ENCODE results near the gene DUSP2.

The DUSP2 gene

DNA sequence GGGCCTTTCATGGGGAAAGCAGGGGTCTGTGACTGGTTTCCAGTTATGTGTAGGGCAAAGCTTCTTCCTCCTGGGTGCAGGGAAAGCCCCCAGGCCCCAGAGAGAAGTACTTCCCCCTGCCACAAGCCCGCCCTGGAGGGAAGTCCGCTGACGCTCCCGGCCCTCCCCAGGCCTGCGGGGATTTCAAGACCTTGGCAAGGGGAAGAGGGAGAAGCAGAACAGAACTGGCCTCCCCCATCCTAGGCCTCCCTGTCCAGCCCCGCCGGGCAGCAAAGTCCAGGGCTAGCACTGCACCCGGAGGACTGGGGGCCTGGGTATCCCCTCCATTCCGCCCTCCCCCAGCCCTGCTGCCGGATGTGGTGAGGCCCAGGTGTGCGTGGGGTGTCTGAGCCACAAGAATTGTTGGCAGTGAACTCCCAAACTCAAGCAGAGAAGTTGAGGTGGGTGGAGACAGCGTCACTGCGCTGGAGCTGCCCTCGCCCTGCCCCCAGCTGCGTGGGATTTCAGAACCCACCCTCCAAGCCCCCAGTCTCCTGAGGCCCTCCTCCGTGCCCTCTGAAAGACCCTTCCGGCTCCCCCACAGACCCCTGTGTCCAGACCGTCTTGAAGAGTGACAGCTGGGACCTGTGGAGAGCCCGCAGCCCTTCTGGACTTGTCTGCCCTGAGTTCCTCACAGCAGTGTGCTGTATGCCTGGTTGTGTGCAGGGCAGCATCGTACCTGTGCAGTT, 1.1 kb upstream of the DUSP2 start:
- peak overlapping the region; percentile 91 for H3K27ac ChIP-seq (ENCODE audit: low read depth, low read length, poor library complexity, severe bottlenecking)
- H3K9me3 ChIP-seq (ENCODE audit: low read length) = no peaks in the 10 kb centered on the region
- no peaks in the 10 kb centered on the region for H3K79me2 ChIP-seq (ENCODE audit: insufficient read depth, low read length)
- no peak for TF ChIP-seq EZH2 (IDR thresholded peaks at IDR 0.05; ENCODE audit: borderline replicate concordance, low read length)
- TF ChIP-seq CTCF (IDR thresholded peaks at IDR 0.05; ENCODE audit: low read length) = no peak
- H3K27me3 ChIP-seq (ENCODE audit: insufficient read depth, low read length) = no peaks in the 10 kb centered on the region
- H3K4me2 ChIP-seq (ENCODE audit: low read length) = peak overlapping the region; percentile 90
- H2AFZ ChIP-seq (ENCODE audit: low read length) = no peak overlapping the region
- peak overlapping the region; percentile 90 for H3K9ac ChIP-seq (ENCODE audit: low read length)
- H4K20me1 ChIP-seq (ENCODE audit: insufficient read depth, low read length) = no peaks in the 10 kb centered on the region
- H3K9me2 ChIP-seq (ENCODE audit: low read depth, low read length) = no peaks in the 10 kb centered on the region
- peaks cover 24% of the 10 kb centered on the region for H3K36me3 ChIP-seq (ENCODE audit: insufficient read depth, low read length)
- peaks cover 66% of the 10 kb centered on the region for H3K4me1 ChIP-seq (ENCODE audit: insufficient read depth, low read length, severe bottlenecking)
- H3K4me3 ChIP-seq (ENCODE audit: low read depth, low read length, poor library complexity, severe bottlenecking) = peak overlapping the region; percentile 92
- no peaks in the 10 kb centered on the region for H3F3A ChIP-seq (ENCODE audit: insufficient read depth, low read length)

GRCh38 chr2:96145848-96146152, 560 bp upstream of the DUSP2 start:
- peak overlapping the region; percentile 90 for H3K9ac ChIP-seq (ENCODE audit: low read length)
- H3K36me3 ChIP-seq (ENCODE audit: insufficient read depth, low read length) = peaks cover 28% of the 10 kb centered on the region
- peak overlapping the region; percentile 91 for H3K27ac ChIP-seq (ENCODE audit: low read depth, low read length, poor library complexity, severe bottlenecking)
- no peaks in the 10 kb centered on the region for H3K9me3 ChIP-seq (ENCODE audit: low read length)
- H3K27me3 ChIP-seq (ENCODE audit: insufficient read depth, low read length) = no peaks in the 10 kb centered on the region
- no peak overlapping the region for H2AFZ ChIP-seq (ENCODE audit: low read length)
- no peaks in the 10 kb centered on the region for H4K20me1 ChIP-seq (ENCODE audit: insufficient read depth, low read length)
- peak overlapping the region; percentile 92 for H3K4me3 ChIP-seq (ENCODE audit: low read depth, low read length, poor library complexity, severe bottlenecking)
- H3K4me1 ChIP-seq (ENCODE audit: insufficient read depth, low read length, severe bottlenecking) = peaks cover 66% of the 10 kb centered on the region
- no peaks in the 10 kb centered on the region for H3K9me2 ChIP-seq (ENCODE audit: low read depth, low read length)
- H3K79me2 ChIP-seq (ENCODE audit: insufficient read depth, low read length) = no peaks in the 10 kb centered on the region
- H3F3A ChIP-seq (ENCODE audit: insufficient read depth, low read length) = no peaks in the 10 kb centered on the region
- peak overlapping the region; percentile 90 for H3K4me2 ChIP-seq (ENCODE audit: low read length)
- TF ChIP-seq EZH2 (IDR thresholded peaks at IDR 0.05; ENCODE audit: borderline replicate concordance, low read length) = no peak
- TF ChIP-seq CTCF (IDR thresholded peaks at IDR 0.05; ENCODE audit: low read length) = no peak

DNA sequence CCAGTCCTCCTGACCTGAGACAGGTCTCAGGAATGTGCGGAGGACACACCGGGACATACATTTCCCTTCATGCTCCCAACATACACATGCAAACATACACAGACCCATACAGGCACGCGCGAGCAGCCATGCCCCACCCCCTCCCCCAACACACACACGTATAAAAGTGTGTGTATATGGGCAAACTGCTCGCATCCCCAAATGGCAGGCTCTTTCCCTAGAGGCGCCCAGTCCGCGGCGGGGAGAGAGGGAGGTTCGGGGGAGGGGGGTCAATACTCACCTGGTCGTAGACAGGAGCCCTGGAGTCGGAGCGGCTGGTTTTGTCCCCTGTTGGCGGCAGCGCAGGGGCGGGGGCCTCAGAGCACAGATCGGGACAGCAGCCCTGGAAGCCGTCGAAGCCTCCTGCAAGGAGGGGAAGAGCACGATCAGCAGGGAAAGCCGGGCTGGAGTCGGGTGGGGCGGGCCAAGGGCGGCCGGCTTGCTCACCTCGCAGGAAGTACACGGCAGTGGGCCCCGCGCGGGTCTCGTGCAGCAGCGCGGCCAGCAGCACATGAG, 682 bp downstream of the DUSP2 start:
- Histone ChIP-seq H3K4me2 (ENCODE audit: low read length) (peak overlapping the region; percentile 90), H3K79me2 (ENCODE audit: insufficient read depth, low read length) (no peaks in the 10 kb centered on the region), H3K36me3 (ENCODE audit: insufficient read depth, low read length) (peaks cover 28% of the 10 kb centered on the region), H3K4me1 (ENCODE audit: insufficient read depth, low read length, severe bottlenecking) (peaks cover 66% of the 10 kb centered on the region), H3F3A (ENCODE audit: insufficient read depth, low read length) (no peaks in the 10 kb centered on the region), H3K4me3 (ENCODE audit: low read depth, low read length, poor library complexity, severe bottlenecking) (peak overlapping the region; percentile 92), H2AFZ (ENCODE audit: low read length) (no peak overlapping the region), H3K9ac (ENCODE audit: low read length) (peak overlapping the region; percentile 90), H3K9me3 (ENCODE audit: low read length) (no peaks in the 10 kb centered on the region), H3K27ac (ENCODE audit: low read depth, low read length, poor library complexity, severe bottlenecking) (peak overlapping the region; percentile 55), H4K20me1 (ENCODE audit: insufficient read depth, low read length) (no peaks in the 10 kb centered on the region), H3K9me2 (ENCODE audit: low read depth, low read length) (no peaks in the 10 kb centered on the region), H3K27me3 (ENCODE audit: insufficient read depth, low read length) (no peaks in the 10 kb centered on the region)
- no peak for TF ChIP-seq CTCF (IDR thresholded peaks at IDR 0.05; ENCODE audit: low read length)
- no peak for TF ChIP-seq EZH2 (IDR thresholded peaks at IDR 0.05; ENCODE audit: borderline replicate concordance, low read length)

Measured in OCI-LY1 (cell line).